OCI-LY3 (cell line): ENCODE measurements around the gene KRTAP3-3.

Experiments
- H2AFZ ChIP-seq: fragments of 200-600, 300-600 bp; shearing (Covaris generic); 2 replicates; pipeline ENCODE4 v1.6.0; 2014; ENCODE audit warnings: antibody characterized with exemption, low read depth, low read length
- H3K27ac ChIP-seq: fragments of 200-600, 300-600 bp; sonication (generic); 2 replicates; pipeline ENCODE4 v1.5.1; 2014; ENCODE audit warnings: mild to moderate bottlenecking, low read length, moderate library complexity, mixed read lengths
- H3K27me3 ChIP-seq: fragments of 200-600, 300-600 bp; sonication (generic); 2 replicates; pipeline ENCODE4 v1.6.1; 2014; ENCODE audit warnings: low read depth, low read length, mixed read lengths
- H3K36me3 ChIP-seq: fragments of 200-600, 300-600 bp; sonication (generic); replicated peaks from 2 replicates; pipeline ENCODE3; 2014; ENCODE audit warnings: low read depth, low read length, mixed read lengths
- H3K4me1 ChIP-seq: fragments of 300-600, 200-600 bp; sonication (generic); 2 replicates; pipeline ENCODE4 v1.6.1; 2014; ENCODE audit warnings: low read length, mixed read lengths
- H3K4me2 ChIP-seq: fragments of 200-600, 300-600 bp; sonication (generic); 2 replicates; pipeline ENCODE4 v1.6.1; 2014; ENCODE audit warnings: low read length, mixed read lengths
- H3K4me3 ChIP-seq: fragments of 300-600, 200-600 bp; sonication (generic); 2 replicates; pipeline ENCODE4 v1.5.1; 2014; ENCODE audit warnings: antibody characterized with exemption, mild to moderate bottlenecking, low read length, moderate library complexity
- H3K79me2 ChIP-seq: fragments of 300-600, 200-600 bp; shearing (Covaris generic); 2 replicates; pipeline ENCODE4 v1.6.1; 2014; ENCODE audit warnings: mild to moderate bottlenecking, low read length, mixed read lengths
- H3K9ac ChIP-seq: fragments of 300-600, 200-600 bp; shearing (Covaris generic); 2 replicates; pipeline ENCODE4 v1.6.0; 2014; ENCODE audit warnings: mild to moderate bottlenecking, low read length, moderate library complexity
- H3K9me3 ChIP-seq: fragments of 200-600, 300-600 bp; shearing (Covaris generic); 2 replicates; pipeline ENCODE4 v1.6.1; 2014; ENCODE audit warnings: low read length, mixed read lengths; ENCODE audit not compliant: insufficient read depth
- H4K20me1 ChIP-seq: fragments of 200-600, 300-600 bp; sonication (generic); 2 replicates; pipeline ENCODE4 v1.6.1; 2016; ENCODE audit warnings: low read length, mixed read lengths; ENCODE audit not compliant: insufficient read depth
- CTCF ChIP-seq: fragments of 200-600, 300-600 bp; sonication (generic); IDR thresholded peaks from 2 replicates; pipeline ENCODE4 v1.5.1; 2014; ENCODE audit warnings: antibody characterized with exemption, low read length, low read depth
- EZH2phosphoT487 ChIP-seq: fragments of 200-600 bp; shearing (Covaris generic); IDR thresholded peaks from 2 replicates; pipeline ENCODE4 v1.6.1; 2018; ENCODE audit warnings: antibody characterized with exemption, mixed run types, low read depth

The KRTAP3-3 gene

GRCh38 chr17:40945414-40945813 is 48.5 kb downstream of the KRTAP3-3 start:
- no peak for TF ChIP-seq EZH2phosphoT487
- TF ChIP-seq CTCF = no peak
- Histone ChIP-seq H3K27me3 (peaks cover 30% of the 10 kb centered on the region), H3K4me1 (no peaks in the 10 kb centered on the region), H3K9ac (no peak overlapping the region), H2AFZ (no peak overlapping the region), H3K79me2 (no peaks in the 10 kb centered on the region), H3K9me3 (no peaks in the 10 kb centered on the region), H4K20me1 (no peaks in the 10 kb centered on the region), H3K36me3 (no peaks in the 10 kb centered on the region), H3K4me3 (no peak overlapping the region), H3K27ac (no peak overlapping the region), H3K4me2 (no peak overlapping the region)

- Histone ChIP-seq H3K9me3 (no peaks in the 10 kb centered on the region), H3K36me3 (no peaks in the 10 kb centered on the region), H3K27me3 (peaks cover 30% of the 10 kb centered on the region), H3K9ac (no peak overlapping the region), H2AFZ (no peak overlapping the region), H3K4me2 (no peak overlapping the region), H3K79me2 (no peaks in the 10 kb centered on the region), H3K4me3 (no peak overlapping the region), H3K27ac (no peak overlapping the region), H4K20me1 (no peaks in the 10 kb centered on the region), H3K4me1 (no peaks in the 10 kb centered on the region)
- no peak for TF ChIP-seq EZH2phosphoT487
- TF ChIP-seq CTCF = no peak
These were observed 49.4 kb downstream of the KRTAP3-3 start for GRCh38 chr17:40944531-40944930.
